ENCODE data around the gene CSGALNACT2. TPM values are rescaled to one million over a fixed set of nuclear protein-coding genes. Genes with fewer than 3 reads are reported as not detected.

Gene CSGALNACT2
- total RNA-seq, 3 donors from 2014 or later: 21.6 to 35.5 (median 27.8) TPM

DNA sequence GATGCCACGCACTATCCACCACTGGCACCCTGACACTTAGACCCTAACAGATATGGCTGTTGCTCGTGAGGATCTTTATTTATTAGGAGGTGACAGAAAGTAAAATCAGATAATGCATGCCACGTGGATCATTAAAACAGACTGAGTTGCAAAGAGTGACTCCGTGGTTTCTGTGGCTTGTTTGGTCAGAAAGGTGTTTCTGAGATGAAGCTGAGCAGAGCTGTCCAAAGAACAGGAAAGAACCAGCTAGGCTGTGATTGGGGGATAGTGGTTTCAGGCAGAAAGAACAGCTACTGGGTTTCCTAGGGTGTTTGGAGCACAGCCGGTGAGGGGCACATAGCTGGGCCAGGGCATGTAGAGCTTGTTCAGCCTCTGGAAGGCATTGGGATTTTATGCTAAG is 34.4 kb downstream of the CSGALNACT2 start:
- Histone ChIP-seq H3K9me3 (no peaks in the 10 kb centered on the region), H3K4me1 (no peaks in the 10 kb centered on the region), H3K36me3 (no peaks in the 10 kb centered on the region), H3K4me3 (no peak overlapping the region), H3K27me3 (no peaks in the 10 kb centered on the region), H3K27ac (no peak overlapping the region)
- intact Hi-C loops (cut with DNase I; ENCODE audit: low total_unique reads): no loop called here
- no peak for DNase-seq (ENCODE audit: low spot score in 2 of 2)
- no peak for TF ChIP-seq POLR2AphosphoS5 (IDR thresholded peaks at IDR 0.05)
- TF ChIP-seq, protein P1, sequence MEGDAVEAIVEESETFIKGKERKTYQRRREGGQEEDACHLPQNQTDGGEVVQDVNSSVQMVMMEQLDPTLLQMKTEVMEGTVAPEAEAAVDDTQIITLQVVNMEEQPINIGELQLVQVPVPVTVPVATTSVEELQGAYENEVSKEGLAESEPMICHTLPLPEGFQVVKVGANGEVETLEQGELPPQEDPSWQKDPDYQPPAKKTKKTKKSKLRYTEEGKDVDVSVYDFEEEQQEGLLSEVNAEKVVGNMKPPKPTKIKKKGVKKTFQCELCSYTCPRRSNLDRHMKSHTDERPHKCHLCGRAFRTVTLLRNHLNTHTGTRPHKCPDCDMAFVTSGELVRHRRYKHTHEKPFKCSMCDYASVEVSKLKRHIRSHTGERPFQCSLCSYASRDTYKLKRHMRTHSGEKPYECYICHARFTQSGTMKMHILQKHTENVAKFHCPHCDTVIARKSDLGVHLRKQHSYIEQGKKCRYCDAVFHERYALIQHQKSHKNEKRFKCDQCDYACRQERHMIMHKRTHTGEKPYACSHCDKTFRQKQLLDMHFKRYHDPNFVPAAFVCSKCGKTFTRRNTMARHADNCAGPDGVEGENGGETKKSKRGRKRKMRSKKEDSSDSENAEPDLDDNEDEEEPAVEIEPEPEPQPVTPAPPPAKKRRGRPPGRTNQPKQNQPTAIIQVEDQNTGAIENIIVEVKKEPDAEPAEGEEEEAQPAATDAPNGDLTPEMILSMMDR (IDR thresholded peaks at IDR 0.05): no peak
- no peak for TF ChIP-seq POLR2A (IDR thresholded peaks at IDR 0.05)

- Histone ChIP-seq H3K27ac (no peak overlapping the region), H3K4me1 (no peaks in the 10 kb centered on the region), H3K36me3 (no peaks in the 10 kb centered on the region), H3K27me3 (no peaks in the 10 kb centered on the region), H3K9me3 (peaks cover 0 to 1% of the 10 kb centered on the region in 2 donors), H3K4me3 (no peak overlapping the region)
- no peak for DNase-seq (ENCODE audit: low spot score in 2 of 2)
- intact Hi-C loops (cut with DNase I; ENCODE audit: low total_unique reads): no loop called here
- TF ChIP-seq POLR2A (IDR thresholded peaks at IDR 0.05): no peak
- no peak for TF ChIP-seq POLR2AphosphoS5 (IDR thresholded peaks at IDR 0.05)
- TF ChIP-seq, protein P1 (IDR thresholded peaks at IDR 0.05): no peak
These were observed 34.9 kb downstream of the CSGALNACT2 start for GRCh38 chr10:43173120-43173519.

GRCh38 chr10:43174969-43175368 is 36.7 kb downstream of the CSGALNACT2 start:
- intact Hi-C loops (cut with DNase I; ENCODE audit: low total_unique reads): no loop called here
- Histone ChIP-seq H3K9me3 (peaks cover 0 to 4% of the 10 kb centered on the region in 2 donors), H3K36me3 (no peaks in the 10 kb centered on the region), H3K27ac (no peak overlapping the region), H3K4me1 (no peaks in the 10 kb centered on the region), H3K27me3 (no peaks in the 10 kb centered on the region), H3K4me3 (no peak overlapping the region)
- DNase-seq (ENCODE audit: low spot score in 2 of 2): no peak
- TF ChIP-seq POLR2AphosphoS5 (IDR thresholded peaks at IDR 0.05): no peak
- TF ChIP-seq, protein P1 (IDR thresholded peaks at IDR 0.05): no peak
- TF ChIP-seq POLR2A (IDR thresholded peaks at IDR 0.05): no peak

GRCh38 chr10:43176271-43176670 is 38.0 kb downstream of the CSGALNACT2 start:
- intact Hi-C loops (cut with DNase I; ENCODE audit: low total_unique reads): no loop called here
- peaks cover 5% of the 10 kb centered on the region for H3K36me3 ChIP-seq

GRCh38 chr10:43177595-43177994 is 39.4 kb downstream of the CSGALNACT2 start:
- Histone ChIP-seq H3K4me3 (no peak overlapping the region), H3K36me3 (peaks cover 5% of the 10 kb centered on the region)
- TF ChIP-seq, protein P1 (IDR thresholded peaks at IDR 0.05): no peak
- no peak for TF ChIP-seq POLR2A (IDR thresholded peaks at IDR 0.05)
- no peak for TF ChIP-seq POLR2AphosphoS5 (IDR thresholded peaks at IDR 0.05)

More at GRCh38 chr10:43176271-43176670, 38.0 kb downstream of the CSGALNACT2 start:
- Histone ChIP-seq H3K9me3 (peaks cover 0 to 4% of the 10 kb centered on the region in 2 donors), H3K27me3 (no peaks in the 10 kb centered on the region), H3K4me3 (no peak overlapping the region), H3K27ac (no peak overlapping the region), H3K4me1 (no peaks in the 10 kb centered on the region)
- DNase-seq (ENCODE audit: low spot score in 2 of 2): no peak
- TF ChIP-seq, protein P1 (IDR thresholded peaks at IDR 0.05): no peak
- TF ChIP-seq POLR2AphosphoS5 (IDR thresholded peaks at IDR 0.05): no peak
- TF ChIP-seq POLR2A (IDR thresholded peaks at IDR 0.05): no peak

More at GRCh38 chr10:43177595-43177994, 39.4 kb downstream of the CSGALNACT2 start:
- Histone ChIP-seq H3K27me3 (no peaks in the 10 kb centered on the region), H3K4me1 (no peaks in the 10 kb centered on the region), H3K27ac (no peak overlapping the region), H3K9me3 (peaks cover 0 to 4% of the 10 kb centered on the region in 2 donors)
- no peak for DNase-seq (ENCODE audit: low spot score in 2 of 2)
- intact Hi-C loops (cut with DNase I; ENCODE audit: low total_unique reads): no loop called here
